Panc1 (cell line): ENCODE results near the gene GJA3. TPM values are rescaled to one million over a fixed set of nuclear protein-coding genes. Genes with fewer than 3 reads are reported as not detected.

ENCODE experiments used
- ATAC-seq: fragments of 200-7000 bp; cut with Tn5 transposase; 2 replicates; pipeline ENCODE4 v1.9.1; 2020; ENCODE audit warnings: mild to moderate bottlenecking, moderate library complexity
- BruUV-seq: library from RNA; stranded (reverse); fragments of 400-500 nt; replicated peaks from 2 replicates; lab custom pipeline; 2021; lab: Mats Ljungman, UMichigan
- CTCF ChIA-PET: fragments of 300-600 bp; sonication (Branson Sonifier 250); formaldehyde crosslinking; loops from one replicate; lab custom pipeline; 2022; ENCODE audit warnings: antibody characterized with exemption; lab: Charles Lee
- POLR2A ChIA-PET: fragments of 300-600 bp; sonication (Branson Sonifier 250); formaldehyde crosslinking; loops from one replicate; lab custom pipeline; 2022; ENCODE audit warnings: antibody characterized with exemption; lab: Charles Lee
- DNase-seq: peaks from one replicate; pipeline ENCODE4 v3.0.0-alpha.2; 2010; ENCODE audit warnings: low read depth, low spot score
- H3K27ac ChIP-seq: 2 replicates; pipeline ENCODE4 v1.5.1; 2011; ENCODE audit warnings: mild to moderate bottlenecking, low read length, inconsistent platforms
- H3K27me3 ChIP-seq: fragments of 200-500 bp; sonication (Bioruptor generic); 2 replicates; pipeline ENCODE4 v1.6.0; 2014; ENCODE audit warnings: low read length, inconsistent platforms; ENCODE audit not compliant: control insufficient read depth, insufficient read depth
- H3K36me3 ChIP-seq: fragments of 200-500 bp; sonication (Bioruptor generic); 2 replicates; pipeline ENCODE4 v1.5.1; 2014; ENCODE audit warnings: inconsistent platforms, mild to moderate bottlenecking, low read length, moderate library complexity; ENCODE audit not compliant: control insufficient read depth, insufficient read depth
- H3K4me1 ChIP-seq: 2 replicates; pipeline ENCODE4 v1.5.1; 2011; ENCODE audit warnings: inconsistent platforms, mild to moderate bottlenecking, low read length, moderate library complexity; ENCODE audit not compliant: control insufficient read depth, insufficient read depth
- H3K4me3 ChIP-seq, 2 experiments: 2 replicates each; pipeline ENCODE4 v1.5.1; 2011 to 2012; ENCODE audit warnings: low read depth in 2 of 2, low read length in 2 of 2, mild to moderate bottlenecking in 2 of 2, inconsistent platforms in 1 of 2, moderate library complexity in 1 of 2
- H3K9me3 ChIP-seq: fragments of 200-500 bp; sonication (Bioruptor generic); 2 replicates; pipeline ENCODE4 v1.5.1; 2014; ENCODE audit warnings: low read depth, mild to moderate bottlenecking, inconsistent platforms, low read length, moderate library complexity; ENCODE audit not compliant: control insufficient read depth, insufficient read depth
- CTCF ChIP-seq: fragments of 450-650 bp; IDR thresholded peaks from 2 replicates; pipeline ENCODE4 v1.5.1; 2017; ENCODE audit warnings: mild to moderate bottlenecking
- POLR2AphosphoS5 ChIP-seq: IDR thresholded peaks from 2 replicates; pipeline ENCODE4 v1.6.1; 2012; ENCODE audit warnings: mild to moderate bottlenecking, low read depth, low read length, moderate library complexity
- REST ChIP-seq, 2 experiments: IDR thresholded peaks; 2 replicates each; pipeline ENCODE4 v1.6.1; 2011 to 2012; ENCODE audit warnings: low read depth in 2 of 2, control low read depth in 1 of 2, low read length in 1 of 2, mild to moderate bottlenecking in 1 of 2, moderate library complexity in 1 of 2; ENCODE audit not compliant: insufficient read depth in 1 of 2
- SIN3A ChIP-seq: IDR thresholded peaks from 2 replicates; pipeline ENCODE4 v1.6.1; 2012; ENCODE audit warnings: low read depth, mild to moderate bottlenecking, low read length, moderate library complexity, borderline replicate concordance; ENCODE audit not compliant: insufficient read depth
- TCF7L2 ChIP-seq: IDR thresholded peaks from 2 replicates; pipeline ENCODE4 v1.6.1; 2011; ENCODE audit warnings: mild to moderate bottlenecking, low read depth, low read length, inconsistent platforms
- in situ Hi-C: cut with HindIII; loops from 2 replicates; pipeline ENCODE4 v1.10.0; 2016; ENCODE audit warnings: low sequenced_read_pairs, low pct_unique_long_range_greater_than_20kb
- intact Hi-C: fragments of 100-400 bp; cut with micrococcal nuclease; formaldehyde crosslinking; loops from one replicate; pipeline ENCODE4 v1.10.0; 2022; ENCODE audit not compliant: unreplicated experiment
- total RNA-seq: library from RNA; stranded (reverse); gene quantifications from one replicate; pipeline ENCODE4 v1.2.1, GENCODE V29; 2021; ENCODE audit not compliant: unreplicated experiment

GJA3 gene
- total RNA-seq, 1 experiment from 2014 or later = 11.6 TPM

GRCh38 chr13:20114066-20114610 is 46.7 kb downstream of the GJA3 start:
- no peak overlapping the region for H3K27ac ChIP-seq
- ATAC-seq (no peak), DNase-seq (no peak)
- ChIA-PET POLR2A (no interaction called here), CTCF (no interaction called here)
- no peaks in the 10 kb centered on the region for H3K36me3 ChIP-seq
- H3K4me1 ChIP-seq = no peaks in the 10 kb centered on the region
- no peak for TF ChIP-seq REST (IDR thresholded peaks at IDR 0.05; ENCODE audit: insufficient read depth in 1 of 2, low read depth in 2 of 2, low read length in 1 of 2)
- no peak for TF ChIP-seq CTCF
- no peak for TF ChIP-seq SIN3A
- no peak for TF ChIP-seq POLR2AphosphoS5
- no peak for TF ChIP-seq TCF7L2
- H3K9me3 ChIP-seq = no peaks in the 10 kb centered on the region
- in situ Hi-C loops (no loop called here), intact Hi-C loops (no loop called here)
- no peaks in the 10 kb centered on the region for H3K27me3 ChIP-seq
- BruUV-seq = no TSS peak
- no peak overlapping the region for H3K4me3 ChIP-seq

DNA sequence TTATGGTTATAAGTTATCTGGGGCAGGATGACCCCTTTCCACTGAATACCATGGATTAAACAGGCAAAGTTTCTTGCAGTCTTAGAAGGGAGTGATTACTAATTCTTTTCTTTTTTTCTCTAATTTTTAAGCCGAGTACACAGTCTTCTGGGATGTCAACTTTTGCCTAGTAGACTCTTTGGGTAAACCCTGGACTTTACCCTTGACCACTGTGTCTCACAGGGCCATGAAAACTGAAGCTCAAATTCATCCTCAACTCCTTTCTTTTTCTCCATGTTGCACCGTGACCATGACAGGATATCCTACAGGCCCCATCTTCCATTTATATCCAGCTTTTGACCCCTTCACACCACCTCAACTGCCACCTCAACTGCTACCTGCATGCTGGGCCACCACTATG is 51.8 kb downstream of the GJA3 start:
- Histone ChIP-seq H3K36me3 (no peaks in the 10 kb centered on the region), H3K27ac (no peak overlapping the region), H3K27me3 (no peaks in the 10 kb centered on the region), H3K4me3 (no peak overlapping the region), H3K4me1 (no peaks in the 10 kb centered on the region), H3K9me3 (no peaks in the 10 kb centered on the region)
- no peak for ATAC-seq
- TF ChIP-seq CTCF (no peak), SIN3A (no peak), REST (IDR thresholded peaks at IDR 0.05; ENCODE audit: insufficient read depth in 1 of 2, low read depth in 2 of 2, low read length in 1 of 2) (no peak), TCF7L2 (no peak), POLR2AphosphoS5 (no peak)
- CTCF ChIA-PET = no interaction called here
- no peak for DNase-seq
- in situ Hi-C loops (no loop called here), intact Hi-C loops (no loop called here)
- POLR2A ChIA-PET = interaction anchor here (0.7 kb wide), 1 partner anchor 96 kb away, joined by 4 read pairs; no protein-coding TSS in a partner anchor
- no TSS peak for BruUV-seq
